ENCODE data around the gene MS4A6E. TPM values are rescaled to one million over a fixed set of nuclear protein-coding genes. Genes with fewer than 3 reads are reported as not detected.

The MS4A6E gene
- polyA plus RNA-seq, 2 donors, result not detected

DNA sequence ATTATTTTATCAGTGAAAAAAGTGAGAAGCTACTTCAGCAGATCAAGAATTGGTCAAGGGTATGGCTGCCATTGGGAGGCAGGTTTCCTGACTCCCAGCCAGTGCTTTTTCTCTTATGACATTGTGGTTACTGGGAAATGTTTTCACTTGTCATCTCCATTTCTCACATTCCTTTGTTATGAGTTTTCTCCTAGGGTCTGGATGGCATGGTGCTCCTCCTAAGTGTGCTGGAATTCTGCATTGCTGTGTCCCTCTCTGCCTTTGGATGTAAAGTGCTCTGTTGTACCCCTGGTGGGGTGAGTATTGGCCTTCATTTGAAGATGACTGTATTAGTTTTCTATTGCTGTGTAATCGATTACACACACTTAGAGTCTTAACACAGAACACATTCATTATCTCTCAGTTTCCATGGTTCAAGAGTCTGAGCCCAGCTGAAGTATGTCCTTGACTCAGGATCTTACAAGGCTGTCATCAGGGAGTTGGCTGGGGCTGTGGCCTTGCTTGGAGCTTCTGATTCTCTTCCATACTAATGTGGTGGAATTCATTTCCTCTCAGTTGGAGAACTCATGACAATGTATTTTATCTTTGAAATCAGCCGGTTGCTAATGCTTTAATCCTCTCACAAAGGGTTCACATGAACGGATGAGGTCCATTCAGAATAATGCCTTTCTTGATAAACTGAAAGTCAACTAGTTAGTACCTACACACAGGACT is 21.0 kb upstream of the MS4A6E start:
- H3K9me3 ChIP-seq (ENCODE audit: control insufficient read depth in 2 of 2, insufficient read depth in 1 of 2, low read depth in 1 of 2, low read length in 1 of 2), result no peaks in the 10 kb centered on the region
- 73 to 82% methylated on average over 3 of the region's 3 CpGs for WGBS, 2 donors
- H3K36me3 ChIP-seq (ENCODE audit: control insufficient read depth in 2 of 2, insufficient read depth in 2 of 2, low read length in 1 of 2), result no peaks in the 10 kb centered on the region
- H3K4me1 ChIP-seq (ENCODE audit: control insufficient read depth in 2 of 2, insufficient read depth in 2 of 2, low read length in 1 of 2), result no peaks in the 10 kb centered on the region
- H3K27ac ChIP-seq (ENCODE audit: low read depth in 2 of 2, low read length in 1 of 2), result no peak overlapping the region
- H3K4me3 ChIP-seq (ENCODE audit: low read depth in 1 of 2, low read length in 2 of 2), result no peak overlapping the region
- no peaks in the 10 kb centered on the region for H3K27me3 ChIP-seq (ENCODE audit: control insufficient read depth in 1 of 2, insufficient read depth in 2 of 2, low read length in 2 of 2)

DNA sequence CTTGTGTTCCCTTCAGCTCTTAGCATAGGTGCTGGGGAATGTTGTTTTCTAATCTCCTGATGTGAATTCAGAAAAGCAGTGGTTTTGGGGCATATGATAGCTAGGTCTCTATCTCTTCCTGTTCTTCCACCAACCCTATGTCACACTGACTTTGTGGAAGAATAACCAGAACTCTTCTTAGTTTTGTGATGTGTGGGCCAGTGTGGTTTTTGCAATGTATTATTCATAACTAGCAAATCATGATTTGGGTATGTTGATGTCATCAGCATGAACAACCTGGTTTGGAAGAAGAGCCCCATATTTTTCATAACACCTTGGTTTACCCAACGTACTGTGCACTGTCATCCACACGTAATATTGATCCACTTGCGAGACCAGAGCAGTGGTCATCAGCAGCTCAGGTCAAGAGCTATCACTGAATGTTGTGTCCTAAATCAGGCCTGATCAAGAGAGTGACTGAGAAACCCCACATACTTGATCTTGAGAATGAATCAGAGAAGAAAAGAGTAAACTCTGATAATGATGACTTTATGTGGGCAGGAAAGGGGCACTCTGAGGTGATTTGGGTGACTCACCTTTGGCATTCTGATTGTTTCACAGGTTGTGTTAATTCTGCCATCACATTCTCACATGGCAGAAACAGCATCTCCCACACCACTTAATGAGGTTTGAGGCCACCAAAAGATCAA is 19.4 kb upstream of the MS4A6E start:
- no peak overlapping the region for H3K4me3 ChIP-seq (ENCODE audit: low read depth in 1 of 2, low read length in 2 of 2)
- no peaks in the 10 kb centered on the region for H3K4me1 ChIP-seq (ENCODE audit: control insufficient read depth in 2 of 2, insufficient read depth in 2 of 2, low read length in 1 of 2)
- no peak overlapping the region for H3K27ac ChIP-seq (ENCODE audit: low read depth in 2 of 2, low read length in 1 of 2)
- no peaks in the 10 kb centered on the region for H3K9me3 ChIP-seq (ENCODE audit: control insufficient read depth in 2 of 2, insufficient read depth in 1 of 2, low read depth in 1 of 2, low read length in 1 of 2)
- WGBS, 2 donors, result 74 to 82% methylated on average over 3 of the region's 3 CpGs
- H3K36me3 ChIP-seq (ENCODE audit: control insufficient read depth in 2 of 2, insufficient read depth in 2 of 2, low read length in 1 of 2), result no peaks in the 10 kb centered on the region
- H3K27me3 ChIP-seq (ENCODE audit: control insufficient read depth in 1 of 2, insufficient read depth in 2 of 2, low read length in 2 of 2), result no peaks in the 10 kb centered on the region

DNA sequence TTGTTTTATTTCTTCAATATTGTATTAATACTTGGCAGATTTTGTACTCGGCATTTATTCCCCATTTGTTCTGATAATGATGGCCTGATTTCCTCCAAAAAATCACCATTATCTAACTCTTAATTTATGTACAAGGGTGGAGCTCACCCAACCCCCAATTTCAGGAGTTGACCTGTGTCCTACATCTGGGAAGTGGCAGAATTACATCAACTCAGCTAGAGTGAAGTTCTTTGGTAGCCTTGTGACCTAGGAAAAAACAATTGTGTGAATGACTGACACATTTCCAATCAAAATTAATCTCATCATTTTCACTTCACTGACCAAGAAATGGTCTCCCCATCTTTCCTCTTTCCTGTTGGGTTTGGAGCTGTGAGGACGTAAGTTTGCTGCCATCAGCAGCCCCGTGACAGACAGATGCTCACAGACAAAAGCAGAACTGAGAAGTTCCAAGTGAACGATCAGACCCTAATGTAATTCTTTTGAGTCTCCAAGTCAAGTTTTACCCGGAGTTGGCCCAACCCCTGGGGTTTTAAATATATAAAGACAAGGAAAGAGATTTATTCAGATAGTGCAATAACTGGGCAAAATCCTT is 16.6 kb upstream of the MS4A6E start:
- H3K4me3 ChIP-seq (ENCODE audit: low read depth in 1 of 2, low read length in 2 of 2), result no peak overlapping the region
- 49 to 61% methylated on average over 5 of the region's 5 CpGs for WGBS, 2 donors
- H3K27ac ChIP-seq (ENCODE audit: low read depth in 2 of 2, low read length in 1 of 2), result no peak overlapping the region
- no peaks in the 10 kb centered on the region for H3K4me1 ChIP-seq (ENCODE audit: control insufficient read depth in 2 of 2, insufficient read depth in 2 of 2, low read length in 1 of 2)
- H3K27me3 ChIP-seq (ENCODE audit: control insufficient read depth in 1 of 2, insufficient read depth in 2 of 2, low read length in 2 of 2), result no peaks in the 10 kb centered on the region
- H3K36me3 ChIP-seq (ENCODE audit: control insufficient read depth in 2 of 2, insufficient read depth in 2 of 2, low read length in 1 of 2), result no peaks in the 10 kb centered on the region
- H3K9me3 ChIP-seq (ENCODE audit: control insufficient read depth in 2 of 2, insufficient read depth in 1 of 2, low read depth in 1 of 2, low read length in 1 of 2), result no peaks in the 10 kb centered on the region

DNA sequence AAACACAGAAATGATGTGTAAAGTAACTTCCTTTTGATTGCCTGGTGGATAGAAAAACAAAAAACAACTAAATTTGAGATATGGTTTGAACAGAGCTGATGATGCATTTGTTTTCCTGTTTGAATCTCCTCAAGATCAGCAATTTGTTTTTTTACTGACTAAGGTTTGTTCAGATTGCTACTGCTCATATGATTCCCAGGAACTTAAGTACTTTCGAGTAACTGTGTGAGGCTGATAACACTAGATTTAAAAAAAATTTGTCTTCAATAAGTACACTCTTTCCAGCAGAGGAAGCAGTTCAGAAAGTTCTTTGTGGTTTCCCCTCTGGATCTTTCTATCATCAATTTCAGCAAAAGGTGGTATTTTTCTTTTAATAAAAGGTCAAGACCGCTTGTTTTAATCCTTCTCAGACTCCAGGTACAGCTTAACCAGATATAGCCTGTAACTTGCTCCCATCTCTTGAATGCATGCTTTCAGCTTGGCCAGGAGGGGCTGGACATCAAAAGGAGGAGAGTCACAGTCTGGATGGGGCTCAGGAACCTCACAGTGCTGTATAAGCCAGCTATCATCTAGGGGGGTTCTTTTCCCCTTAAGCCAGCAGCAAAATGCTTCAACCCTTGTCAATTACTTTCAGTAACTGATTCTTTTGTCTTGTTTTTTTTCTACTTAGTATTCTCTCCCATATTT is 12.3 kb upstream of the MS4A6E start:
- no peak overlapping the region for H3K4me3 ChIP-seq (ENCODE audit: low read depth in 1 of 2, low read length in 2 of 2)
- H3K27ac ChIP-seq (ENCODE audit: low read depth in 2 of 2, low read length in 1 of 2), result no peak overlapping the region
- 38 to 55% methylated on average over 2 of the region's 2 CpGs for WGBS, 2 donors

GRCh38 chr11:60315871-60316270 is 11.2 kb upstream of the MS4A6E start:
- Histone ChIP-seq H3K9me3 (ENCODE audit: control insufficient read depth in 2 of 2, insufficient read depth in 1 of 2, low read depth in 1 of 2, low read length in 1 of 2) (peaks cover 0 to 9% of the 10 kb centered on the region in 2 donors), H3K4me3 (ENCODE audit: low read depth in 1 of 2, low read length in 2 of 2) (no peak overlapping the region), H3K27me3 (ENCODE audit: control insufficient read depth in 1 of 2, insufficient read depth in 2 of 2, low read length in 2 of 2) (no peaks in the 10 kb centered on the region), H3K36me3 (ENCODE audit: control insufficient read depth in 2 of 2, insufficient read depth in 2 of 2, low read length in 1 of 2) (no peaks in the 10 kb centered on the region), H3K4me1 (ENCODE audit: control insufficient read depth in 2 of 2, insufficient read depth in 2 of 2, low read length in 1 of 2) (no peaks in the 10 kb centered on the region), H3K27ac (ENCODE audit: low read depth in 2 of 2, low read length in 1 of 2) (no peak overlapping the region)

More for the DNA sequence above, 12.3 kb upstream of the MS4A6E start:
- Histone ChIP-seq H3K36me3 (ENCODE audit: control insufficient read depth in 2 of 2, insufficient read depth in 2 of 2, low read length in 1 of 2) (no peaks in the 10 kb centered on the region), H3K9me3 (ENCODE audit: control insufficient read depth in 2 of 2, insufficient read depth in 1 of 2, low read depth in 1 of 2, low read length in 1 of 2) (peaks cover 0 to 9% of the 10 kb centered on the region in 2 donors), H3K27me3 (ENCODE audit: control insufficient read depth in 1 of 2, insufficient read depth in 2 of 2, low read length in 2 of 2) (no peaks in the 10 kb centered on the region), H3K4me1 (ENCODE audit: control insufficient read depth in 2 of 2, insufficient read depth in 2 of 2, low read length in 1 of 2) (no peaks in the 10 kb centered on the region)

- Histone ChIP-seq H3K9me3 (ENCODE audit: control insufficient read depth in 2 of 2, insufficient read depth in 1 of 2, low read depth in 1 of 2, low read length in 1 of 2) (peaks cover 0 to 9% of the 10 kb centered on the region in 2 donors), H3K27ac (ENCODE audit: low read depth in 2 of 2, low read length in 1 of 2) (no peak overlapping the region), H3K36me3 (ENCODE audit: control insufficient read depth in 2 of 2, insufficient read depth in 2 of 2, low read length in 1 of 2) (no peaks in the 10 kb centered on the region), H3K27me3 (ENCODE audit: control insufficient read depth in 1 of 2, insufficient read depth in 2 of 2, low read length in 2 of 2) (no peaks in the 10 kb centered on the region), H3K4me1 (ENCODE audit: control insufficient read depth in 2 of 2, insufficient read depth in 2 of 2, low read length in 1 of 2) (no peaks in the 10 kb centered on the region), H3K4me3 (ENCODE audit: low read depth in 1 of 2, low read length in 2 of 2) (no peak overlapping the region)
- 40 to 51% methylated on average over 2 of the region's 2 CpGs for WGBS, 2 donors
Measured at GRCh38 chr11:60316317-60316716, 10.7 kb upstream of the MS4A6E start.

GRCh38 chr11:60318726-60319125 is 8.3 kb upstream of the MS4A6E start:
- Histone ChIP-seq H3K27ac (ENCODE audit: low read depth in 2 of 2, low read length in 1 of 2) (no peak overlapping the region), H3K27me3 (ENCODE audit: control insufficient read depth in 1 of 2, insufficient read depth in 2 of 2, low read length in 2 of 2) (no peaks in the 10 kb centered on the region), H3K4me1 (ENCODE audit: control insufficient read depth in 2 of 2, insufficient read depth in 2 of 2, low read length in 1 of 2) (no peaks in the 10 kb centered on the region), H3K36me3 (ENCODE audit: control insufficient read depth in 2 of 2, insufficient read depth in 2 of 2, low read length in 1 of 2) (no peaks in the 10 kb centered on the region), H3K9me3 (ENCODE audit: control insufficient read depth in 2 of 2, insufficient read depth in 1 of 2, low read depth in 1 of 2, low read length in 1 of 2) (peaks cover 0 to 9% of the 10 kb centered on the region in 2 donors), H3K4me3 (ENCODE audit: low read depth in 1 of 2, low read length in 2 of 2) (no peak overlapping the region)
- WGBS, 2 donors, result 55 to 58% methylated on average over 2 of the region's 2 CpGs

DNA sequence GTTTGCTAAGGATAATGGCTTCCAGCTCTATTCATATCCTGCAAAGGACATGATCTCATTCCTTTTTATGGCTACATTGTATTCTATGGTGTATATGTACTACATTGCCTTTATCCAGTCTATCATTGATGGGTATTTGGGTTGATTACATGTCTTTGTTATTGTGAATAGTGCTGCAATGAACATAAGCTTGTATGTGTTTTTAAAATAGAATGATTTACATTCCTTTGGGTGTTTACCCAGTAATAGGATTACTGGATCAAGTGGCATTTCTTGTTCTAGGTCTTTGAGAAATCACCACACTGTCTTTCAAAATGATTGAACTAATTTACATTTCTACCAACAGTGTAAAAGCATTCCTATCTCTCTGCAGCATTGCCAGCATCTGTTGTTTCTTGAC is 6.0 kb upstream of the MS4A6E start:
- no peak overlapping the region for H3K27ac ChIP-seq (ENCODE audit: low read depth in 2 of 2, low read length in 1 of 2)
- no peaks in the 10 kb centered on the region for H3K4me1 ChIP-seq (ENCODE audit: control insufficient read depth in 2 of 2, insufficient read depth in 2 of 2, low read length in 1 of 2)
- no peaks in the 10 kb centered on the region for H3K27me3 ChIP-seq (ENCODE audit: control insufficient read depth in 1 of 2, insufficient read depth in 2 of 2, low read length in 2 of 2)
- peaks cover 3 to 11% of the 10 kb centered on the region in 2 donors for H3K9me3 ChIP-seq (ENCODE audit: control insufficient read depth in 2 of 2, insufficient read depth in 1 of 2, low read depth in 1 of 2, low read length in 1 of 2)
- H3K4me3 ChIP-seq (ENCODE audit: low read depth in 1 of 2, low read length in 2 of 2), result no peak overlapping the region
- no peaks in the 10 kb centered on the region for H3K36me3 ChIP-seq (ENCODE audit: control insufficient read depth in 2 of 2, insufficient read depth in 2 of 2, low read length in 1 of 2)

DNA sequence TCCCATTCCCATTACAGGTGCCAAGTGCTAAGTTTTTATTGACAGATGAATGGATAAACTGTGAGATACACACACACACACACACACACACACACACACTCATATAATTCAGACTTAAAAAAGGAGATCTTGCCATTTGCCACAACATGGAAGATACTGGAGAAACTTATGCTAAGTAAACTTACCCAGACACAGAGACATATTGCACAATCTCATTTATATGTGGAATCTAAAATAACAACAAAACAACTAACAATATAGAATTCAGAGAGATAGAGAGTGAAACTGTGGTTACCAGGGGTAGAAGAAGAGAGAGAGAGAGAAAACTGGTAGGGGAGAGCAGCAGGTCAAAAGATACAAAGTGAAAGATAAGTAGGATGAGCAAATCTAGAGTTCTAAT is 1.4 kb downstream of the MS4A6E start:
- Histone ChIP-seq H3K27ac (ENCODE audit: low read depth in 2 of 2, low read length in 1 of 2) (no peak overlapping the region), H3K4me3 (ENCODE audit: low read depth in 1 of 2, low read length in 2 of 2) (no peak overlapping the region), H3K4me1 (ENCODE audit: control insufficient read depth in 2 of 2, insufficient read depth in 2 of 2, low read length in 1 of 2) (no peaks in the 10 kb centered on the region), H3K27me3 (ENCODE audit: control insufficient read depth in 1 of 2, insufficient read depth in 2 of 2, low read length in 2 of 2) (no peaks in the 10 kb centered on the region), H3K9me3 (ENCODE audit: control insufficient read depth in 2 of 2, insufficient read depth in 1 of 2, low read depth in 1 of 2, low read length in 1 of 2) (peaks cover 3% of the 10 kb centered on the region in 2 donors), H3K36me3 (ENCODE audit: control insufficient read depth in 2 of 2, insufficient read depth in 2 of 2, low read length in 1 of 2) (no peaks in the 10 kb centered on the region)
